H9 (cell line): ENCODE data around the gene GFPT2. TPM values are rescaled to one million over a fixed set of nuclear protein-coding genes. Genes with fewer than 3 reads are reported as not detected.

Source experiments
- DNase-seq: peaks from one replicate; pipeline ENCODE4 v3.0.0-alpha.2; 2017
- H2AFZ ChIP-seq: one replicate; pipeline ENCODE4 v1.6.1; 2013; ENCODE audit warnings: mild to moderate bottlenecking, low read length, control low read depth, moderate library complexity
- H2AK5ac ChIP-seq: 2 replicates; pipeline ENCODE4 v1.6.1; 2013; ENCODE audit warnings: low read length, control low read depth, mixed read lengths; ENCODE audit not compliant: insufficient read length
- H2BK120ac ChIP-seq: one replicate; pipeline ENCODE4 v1.6.1; 2013; ENCODE audit warnings: low read depth, mild to moderate bottlenecking, low read length, control low read depth, inconsistent platforms; ENCODE audit not compliant: poor library complexity, severe bottlenecking
- H2BK12ac ChIP-seq: 2 replicates; pipeline ENCODE4 v1.6.1; 2013; ENCODE audit warnings: low read length, control low read depth, mixed read lengths, low read depth; ENCODE audit not compliant: insufficient read length
- H2BK15ac ChIP-seq: 2 replicates; pipeline ENCODE4 v1.6.1; 2013; ENCODE audit warnings: low read depth, low read length, control low read depth
- H2BK20ac ChIP-seq: one replicate; pipeline ENCODE4 v1.6.1; 2013; ENCODE audit warnings: low read depth, mild to moderate bottlenecking, low read length, control low read depth, inconsistent platforms; ENCODE audit not compliant: poor library complexity, severe bottlenecking
- H2BK5ac ChIP-seq: 2 replicates; pipeline ENCODE4 v1.6.1; 2013; ENCODE audit warnings: low read length, control low read depth, mixed read lengths; ENCODE audit not compliant: insufficient read length
- H3K14ac ChIP-seq: 2 replicates; pipeline ENCODE4 v1.6.1; 2013; ENCODE audit warnings: low read length, control low read depth; ENCODE audit not compliant: insufficient read depth
- H3K18ac ChIP-seq: 2 replicates; pipeline ENCODE4 v1.6.1; 2013; ENCODE audit warnings: low read depth, mild to moderate bottlenecking, mixed read lengths, low read length, control low read depth; ENCODE audit not compliant: insufficient read length
- H3K23ac ChIP-seq: 2 replicates; pipeline ENCODE4 v1.6.1; 2013; ENCODE audit warnings: low read length, control low read depth, mixed read lengths, low read depth; ENCODE audit not compliant: insufficient read length
- H3K23me2 ChIP-seq: 2 replicates; pipeline ENCODE4 v1.6.1; 2013; ENCODE audit warnings: low read depth, mild to moderate bottlenecking, mixed read lengths, low read length, control low read depth; ENCODE audit not compliant: insufficient read length, poor library complexity, severe bottlenecking
- H3K27ac ChIP-seq: 2 replicates; pipeline ENCODE4 v1.5.1; 2013; ENCODE audit warnings: low read length, control low read depth, mixed read lengths, low read depth; ENCODE audit not compliant: insufficient read length
- H3K27me3 ChIP-seq: 2 replicates; pipeline ENCODE4 v1.6.1; 2013; ENCODE audit warnings: low read length, control low read depth, inconsistent platforms; ENCODE audit not compliant: insufficient read depth
- H3K4ac ChIP-seq: 2 replicates; pipeline ENCODE4 v1.6.1; 2013; ENCODE audit warnings: low read depth, mild to moderate bottlenecking, control low read depth, inconsistent platforms, low read length, moderate library complexity
- H3K4me1 ChIP-seq: 2 replicates; pipeline ENCODE4 v1.6.1; 2013; ENCODE audit warnings: low read length, control low read depth, inconsistent platforms; ENCODE audit not compliant: insufficient read depth
- H3K4me2 ChIP-seq: 2 replicates; pipeline ENCODE4 v1.6.1; 2013; ENCODE audit warnings: low read length, control low read depth, mixed read lengths; ENCODE audit not compliant: insufficient read length, insufficient read depth
- H3K56ac ChIP-seq: 2 replicates; pipeline ENCODE4 v1.6.1; 2013; ENCODE audit warnings: low read depth, mild to moderate bottlenecking, mixed read lengths, low read length, control low read depth; ENCODE audit not compliant: insufficient read length
- H3K79me1 ChIP-seq: 2 replicates; pipeline ENCODE4 v1.6.1; 2013; ENCODE audit warnings: low read depth, mild to moderate bottlenecking, moderate library complexity, low read length, control low read depth, inconsistent platforms; ENCODE audit not compliant: insufficient read depth, poor library complexity, severe bottlenecking
- H3K79me2 ChIP-seq: 2 replicates; pipeline ENCODE4 v1.6.1; 2013; ENCODE audit warnings: low read length, control low read depth, inconsistent platforms; ENCODE audit not compliant: insufficient read depth
- H3K9ac ChIP-seq: 2 replicates; pipeline ENCODE4 v1.6.1; 2013; ENCODE audit warnings: low read length, control low read depth, mixed read lengths; ENCODE audit not compliant: insufficient read length; ENCODE audit errors: extremely low read depth
- H3K9me3 ChIP-seq: one replicate; pipeline ENCODE4 v1.6.1; 2013; ENCODE audit warnings: low read depth, low read length, inconsistent platforms; ENCODE audit not compliant: control insufficient read depth
- H3T11ph ChIP-seq: one replicate; pipeline ENCODE4 v1.6.1; 2013; ENCODE audit warnings: mild to moderate bottlenecking, low read length, control low read depth, inconsistent platforms
- H4K20me1 ChIP-seq: one replicate; pipeline ENCODE4 v1.6.1; 2013; ENCODE audit not compliant: control insufficient read depth, insufficient read length, insufficient read depth
- H4K5ac ChIP-seq: 2 replicates; pipeline ENCODE4 v1.6.1; 2013; ENCODE audit warnings: low read depth, mild to moderate bottlenecking, mixed read lengths, low read length, control low read depth; ENCODE audit not compliant: insufficient read length
- H4K8ac ChIP-seq: replicated peaks from 2 replicates; pipeline ENCODE4 v1.6.1; 2013; ENCODE audit warnings: low read length, control low read depth, mixed read lengths, low read depth; ENCODE audit not compliant: insufficient read length
- H4K91ac ChIP-seq: 2 replicates; pipeline ENCODE4 v1.6.1; 2013; ENCODE audit warnings: low read depth, mild to moderate bottlenecking, moderate library complexity, mixed read lengths, low read length, control low read depth; ENCODE audit not compliant: insufficient read length
- H3K27ac Mint-ChIP-seq, 3 experiments: 2 replicates in 2 of 3; 3 replicates in 1 of 3; pipeline ENCODE4 v1.8.0; 2020 to 2021; ENCODE audit warnings: mixed read lengths in 3 of 3, mild to moderate bottlenecking in 1 of 3, moderate library complexity in 1 of 3
- H3K27me3 Mint-ChIP-seq: 2 replicates; pipeline ENCODE4 v1.8.0; 2021; ENCODE audit warnings: low read depth, mild to moderate bottlenecking, moderate library complexity, mixed read lengths
- H3K36me3 Mint-ChIP-seq, 3 experiments: 2 replicates in 2 of 3; 3 replicates in 1 of 3; pipeline ENCODE4 v1.8.0; 2020 to 2021; ENCODE audit warnings: low read depth in 3 of 3, mixed read lengths in 3 of 3; ENCODE audit not compliant: insufficient read depth in 1 of 3
- H3K4me1 Mint-ChIP-seq, 2 experiments: 2 replicates each; pipeline ENCODE4 v1.8.0; 2020; ENCODE audit warnings: mixed read lengths in 2 of 2
- H3K4me3 Mint-ChIP-seq, 2 experiments: 2 replicates in 1 of 2; 3 replicates in 1 of 2; pipeline ENCODE4 v1.8.0; 2020 to 2021; ENCODE audit warnings: mild to moderate bottlenecking in 2 of 2, mixed read lengths in 2 of 2, moderate library complexity in 1 of 2
- H3K9me3 Mint-ChIP-seq, 2 experiments: 2 replicates in 1 of 2; 3 replicates in 1 of 2; pipeline ENCODE4 v1.8.0; 2020; ENCODE audit warnings: mild to moderate bottlenecking in 2 of 2, mixed read lengths in 2 of 2, moderate library complexity in 1 of 2
- WGBS: extraction: QIAGEN DNeasy Blood & Tissue Kit; methylation state at CpG from one replicate; pipeline ENCODE4 v1.1.7; 2013; ENCODE audit warnings: missing lambda C conversion rate, low lambda C conversion rate, mixed read lengths; ENCODE audit not compliant: insufficient read length; ENCODE audit errors: extremely low coverage; 5-methylcytosine and 5-hydroxymethylcytosine counted together
- total RNA-seq: library from RNA; stranded (reverse); gene quantifications from 2 replicates; pipeline ENCODE4 v1.2.1, GENCODE V29; 2021
- TF ChIP-seq, protein P1 (sequence below): fragments of 200-600 bp; sonication (generic); conservative IDR thresholded peaks from 3 replicates; pipeline ENCODE4 v1.8.0; 2021; ENCODE audit warnings: antibody characterized with exemption, mild to moderate bottlenecking

GFPT2 gene
- total RNA-seq, 1 experiment from 2014 or later, result 89.8 TPM

DNA sequence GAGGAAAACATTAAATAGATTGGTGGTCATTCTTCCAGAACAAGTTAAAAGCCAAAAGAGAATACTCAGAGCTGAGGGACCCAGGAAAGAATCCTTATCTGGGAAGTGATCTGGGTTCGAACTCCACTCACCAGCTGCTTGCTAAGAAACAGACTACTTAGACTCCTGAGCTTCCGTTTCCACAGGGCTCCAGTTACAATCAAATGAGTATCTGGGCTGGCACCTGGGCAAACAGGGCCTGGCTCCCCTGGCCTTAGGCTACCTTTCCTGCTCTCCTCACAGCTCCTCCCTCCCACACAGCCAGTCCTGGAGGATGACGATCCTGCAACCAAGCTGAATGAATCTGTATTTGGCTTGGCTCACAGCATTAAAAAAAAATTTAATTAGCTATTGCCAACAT lies 63.7 kb downstream of the GFPT2 start:
- no peak overlapping the region for H3K56ac ChIP-seq
- DNase-seq, result no peak
- H4K20me1 ChIP-seq, result no peaks in the 10 kb centered on the region
- peaks cover 2% of the 10 kb centered on the region for H3K23me2 ChIP-seq
- Mint-ChIP-seq H3K9me3 (peaks cover 0 to 4% of the 10 kb centered on the region in 2 experiments; a peak in 3 of 5 replicates), H3K4me1 (peaks cover 32 to 46% of the 10 kb centered on the region in 2 experiments), H3K36me3 (peaks cover 24 to 34% (median 30%) of the 10 kb centered on the region in 3 experiments), H3K27me3 (no peaks in the 10 kb centered on the region; the same call in 1 of the 2 replicates), H3K4me3 (peak overlapping the region in 1 of 2 experiments; percentile 33; a peak in 1 of 5 replicates), H3K27ac (no peak overlapping the region)
- no peak overlapping the region for H3T11ph ChIP-seq
- H4K91ac ChIP-seq, result no peak overlapping the region
- no peak overlapping the region for H2AFZ ChIP-seq
- H3K14ac ChIP-seq, result no peak overlapping the region
- H2BK15ac ChIP-seq, result no peak overlapping the region
- H3K9me3 ChIP-seq, result no peaks in the 10 kb centered on the region
- H3K27me3 ChIP-seq, result no peaks in the 10 kb centered on the region
- H4K5ac ChIP-seq, result no peak overlapping the region
- H3K79me2 ChIP-seq, result peaks cover 12% of the 10 kb centered on the region; the same call in 1 of the 2 replicates
- no peak overlapping the region for H2AK5ac ChIP-seq
- H3K4me2 ChIP-seq, result no peak overlapping the region
- H2BK12ac ChIP-seq, result no peak overlapping the region
- H3K27ac ChIP-seq, result no peak overlapping the region
- no peak overlapping the region for H2BK20ac ChIP-seq
- no peak overlapping the region for H2BK120ac ChIP-seq
- peaks cover 4% of the 10 kb centered on the region for H3K79me1 ChIP-seq
- H3K4ac ChIP-seq, result no peak overlapping the region
- H3K4me1 ChIP-seq, result peaks cover 2% of the 10 kb centered on the region; the same call in 1 of the 2 replicates
- TF ChIP-seq, protein P1, sequence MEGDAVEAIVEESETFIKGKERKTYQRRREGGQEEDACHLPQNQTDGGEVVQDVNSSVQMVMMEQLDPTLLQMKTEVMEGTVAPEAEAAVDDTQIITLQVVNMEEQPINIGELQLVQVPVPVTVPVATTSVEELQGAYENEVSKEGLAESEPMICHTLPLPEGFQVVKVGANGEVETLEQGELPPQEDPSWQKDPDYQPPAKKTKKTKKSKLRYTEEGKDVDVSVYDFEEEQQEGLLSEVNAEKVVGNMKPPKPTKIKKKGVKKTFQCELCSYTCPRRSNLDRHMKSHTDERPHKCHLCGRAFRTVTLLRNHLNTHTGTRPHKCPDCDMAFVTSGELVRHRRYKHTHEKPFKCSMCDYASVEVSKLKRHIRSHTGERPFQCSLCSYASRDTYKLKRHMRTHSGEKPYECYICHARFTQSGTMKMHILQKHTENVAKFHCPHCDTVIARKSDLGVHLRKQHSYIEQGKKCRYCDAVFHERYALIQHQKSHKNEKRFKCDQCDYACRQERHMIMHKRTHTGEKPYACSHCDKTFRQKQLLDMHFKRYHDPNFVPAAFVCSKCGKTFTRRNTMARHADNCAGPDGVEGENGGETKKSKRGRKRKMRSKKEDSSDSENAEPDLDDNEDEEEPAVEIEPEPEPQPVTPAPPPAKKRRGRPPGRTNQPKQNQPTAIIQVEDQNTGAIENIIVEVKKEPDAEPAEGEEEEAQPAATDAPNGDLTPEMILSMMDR, result no peak
- no CpG with 5 or more reads among the region's 3 CpGs for WGBS
- no peak overlapping the region for H3K9ac ChIP-seq
- H4K8ac ChIP-seq, result no peak overlapping the region
- no peak overlapping the region for H2BK5ac ChIP-seq
- H3K23ac ChIP-seq, result no peak overlapping the region
- no peak overlapping the region for H3K18ac ChIP-seq
